ENCODE results near the gene THEM4.

GRCh38 chr1:151935154-151935553 lies 25.8 kb upstream of the THEM4 start:
- TF ChIP-seq EZH2phosphoT487 (IDR thresholded peaks at IDR 0.05; ENCODE audit: borderline replicate concordance, low read depth, low read length) (no peak), CTCF (conservative IDR thresholded peaks at IDR 0.05; ENCODE audit: low read length) (no peak)
